ENCODE measurements around the gene PPCDC.

PPCDC gene

DNA sequence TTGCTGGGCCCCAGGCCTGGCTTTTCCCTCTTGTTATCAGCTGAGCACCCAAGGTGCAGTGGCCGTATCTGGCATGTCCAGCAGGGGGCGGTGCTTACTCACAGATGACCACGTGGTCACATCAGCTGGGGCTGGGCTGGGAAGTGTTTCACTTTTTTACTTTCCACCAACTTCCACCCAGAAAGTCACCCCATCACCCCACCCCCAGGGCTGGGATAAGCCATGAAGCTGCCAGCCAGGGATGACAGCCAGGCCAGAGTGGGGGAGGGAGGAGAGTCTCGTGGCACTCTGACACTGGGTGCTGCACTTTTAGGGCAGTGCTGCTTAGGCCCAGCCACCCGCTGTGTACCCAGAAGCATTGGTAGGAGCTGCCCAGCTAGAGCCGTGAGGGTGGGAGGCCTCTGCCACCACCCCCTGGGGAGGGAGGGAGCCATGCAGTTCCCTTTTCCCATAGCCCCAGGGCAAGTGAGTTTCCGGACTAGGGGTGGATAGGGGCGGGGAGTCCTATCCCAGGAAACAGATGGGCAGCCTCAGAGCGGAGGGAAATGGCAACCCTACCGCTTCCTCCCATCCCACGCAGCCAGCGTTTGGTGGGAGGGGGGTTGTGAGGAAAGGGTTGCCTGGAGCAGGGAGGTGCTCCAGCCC is 6.1 kb downstream of the PPCDC start:
- peak; percentile 59 for DNase-seq (ENCODE audit: low read depth)
- in situ Hi-C loops (cut with HindIII; ENCODE audit: low sequenced_read_pairs), result no loop called here
- no peak overlapping the region for H3K4me3 ChIP-seq (ENCODE audit: low read depth, low read length)
- TF ChIP-seq, protein P1, sequence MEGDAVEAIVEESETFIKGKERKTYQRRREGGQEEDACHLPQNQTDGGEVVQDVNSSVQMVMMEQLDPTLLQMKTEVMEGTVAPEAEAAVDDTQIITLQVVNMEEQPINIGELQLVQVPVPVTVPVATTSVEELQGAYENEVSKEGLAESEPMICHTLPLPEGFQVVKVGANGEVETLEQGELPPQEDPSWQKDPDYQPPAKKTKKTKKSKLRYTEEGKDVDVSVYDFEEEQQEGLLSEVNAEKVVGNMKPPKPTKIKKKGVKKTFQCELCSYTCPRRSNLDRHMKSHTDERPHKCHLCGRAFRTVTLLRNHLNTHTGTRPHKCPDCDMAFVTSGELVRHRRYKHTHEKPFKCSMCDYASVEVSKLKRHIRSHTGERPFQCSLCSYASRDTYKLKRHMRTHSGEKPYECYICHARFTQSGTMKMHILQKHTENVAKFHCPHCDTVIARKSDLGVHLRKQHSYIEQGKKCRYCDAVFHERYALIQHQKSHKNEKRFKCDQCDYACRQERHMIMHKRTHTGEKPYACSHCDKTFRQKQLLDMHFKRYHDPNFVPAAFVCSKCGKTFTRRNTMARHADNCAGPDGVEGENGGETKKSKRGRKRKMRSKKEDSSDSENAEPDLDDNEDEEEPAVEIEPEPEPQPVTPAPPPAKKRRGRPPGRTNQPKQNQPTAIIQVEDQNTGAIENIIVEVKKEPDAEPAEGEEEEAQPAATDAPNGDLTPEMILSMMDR (IDR thresholded peaks at IDR 0.05; ENCODE audit: low read depth, low read length, missing control alignments), result peak; percentile 86

GRCh38 chr15:75030023-75030413 is 6.6 kb downstream of the PPCDC start:
- TF ChIP-seq, protein P1 (IDR thresholded peaks at IDR 0.05; ENCODE audit: low read depth, low read length, missing control alignments), result no peak
- no peak for DNase-seq (ENCODE audit: low read depth)
- no peak overlapping the region for H3K4me3 ChIP-seq (ENCODE audit: low read depth, low read length)
- in situ Hi-C loops (cut with HindIII; ENCODE audit: low sequenced_read_pairs), result no loop called here

DNA sequence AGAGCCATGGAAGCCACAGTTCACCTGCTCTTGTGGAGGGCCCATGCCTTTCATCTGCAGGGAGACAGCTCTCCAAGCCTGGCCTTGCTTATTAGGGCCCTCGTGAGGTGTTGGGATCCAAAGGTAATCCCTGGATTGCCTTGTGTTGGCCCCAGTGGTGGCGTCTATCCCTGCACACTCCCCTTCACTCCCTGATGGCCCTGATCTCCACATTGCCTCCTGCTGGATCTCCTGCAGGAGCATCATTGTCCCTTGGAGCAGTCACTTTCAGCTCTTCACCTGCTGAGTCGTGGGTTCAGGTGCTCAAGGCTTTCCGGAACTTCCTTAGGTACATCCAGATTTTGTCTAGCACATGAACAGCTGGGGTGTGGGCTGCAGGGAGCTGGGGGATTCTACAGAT is 7.0 kb downstream of the PPCDC start:
- in situ Hi-C loops (cut with HindIII; ENCODE audit: low sequenced_read_pairs), result no loop called here
- DNase-seq (ENCODE audit: low read depth), result no peak
- no peak overlapping the region for H3K4me3 ChIP-seq (ENCODE audit: low read depth, low read length)
- TF ChIP-seq, protein P1 (IDR thresholded peaks at IDR 0.05; ENCODE audit: low read depth, low read length, missing control alignments), result no peak

DNA sequence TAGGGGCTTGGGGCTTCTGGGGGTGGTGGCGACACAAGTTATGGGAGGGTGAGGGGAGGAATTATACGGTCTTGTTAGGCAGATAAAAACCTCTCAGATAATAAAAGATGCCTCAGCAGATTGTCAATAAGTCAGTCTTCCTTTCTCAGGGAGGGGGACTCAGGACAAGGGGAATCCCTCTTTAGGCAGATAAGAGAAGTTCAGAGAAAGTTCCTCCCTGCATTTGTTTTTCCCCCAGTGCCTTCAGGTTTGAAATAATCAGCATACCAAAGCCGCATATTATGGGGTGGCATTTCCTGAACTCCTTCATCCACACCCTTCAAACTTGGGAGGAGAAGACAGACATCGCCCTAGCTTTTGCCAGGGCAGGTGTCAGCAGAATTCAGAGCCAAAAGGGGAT is 8.5 kb downstream of the PPCDC start:
- in situ Hi-C loops (cut with HindIII; ENCODE audit: low sequenced_read_pairs), result no loop called here
- H3K4me3 ChIP-seq (ENCODE audit: low read depth, low read length), result no peak overlapping the region
- TF ChIP-seq, protein P1 (IDR thresholded peaks at IDR 0.05; ENCODE audit: low read depth, low read length, missing control alignments), result no peak
- no peak for DNase-seq (ENCODE audit: low read depth)

GRCh38 chr15:75032395-75032794 is 9.0 kb downstream of the PPCDC start:
- in situ Hi-C loops (cut with HindIII; ENCODE audit: low sequenced_read_pairs), result no loop called here
- no peak overlapping the region for H3K4me3 ChIP-seq (ENCODE audit: low read depth, low read length)
- no peak for DNase-seq (ENCODE audit: low read depth)
- TF ChIP-seq, protein P1 (IDR thresholded peaks at IDR 0.05; ENCODE audit: low read depth, low read length, missing control alignments), result no peak

DNA sequence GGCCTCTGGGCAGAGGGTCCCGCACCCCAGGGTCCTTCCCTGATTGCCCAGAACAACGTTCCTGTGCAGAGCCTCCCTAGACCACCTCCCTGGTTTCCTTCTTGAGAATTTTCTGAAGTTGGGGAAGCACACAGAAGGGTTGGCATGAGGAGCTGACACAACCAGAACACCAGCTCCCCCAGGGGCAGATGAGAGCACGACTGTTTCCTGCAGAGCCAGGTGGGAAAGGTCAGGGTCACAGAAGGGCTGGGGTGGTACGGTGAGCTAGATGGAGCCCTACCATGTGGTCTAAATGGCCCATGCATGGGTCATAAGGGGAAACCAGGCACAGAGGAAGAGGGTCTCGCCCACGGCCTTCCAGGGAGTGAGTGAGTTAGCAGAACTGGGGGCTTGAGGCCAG is 10.4 kb downstream of the PPCDC start:
- in situ Hi-C loops (cut with HindIII; ENCODE audit: low sequenced_read_pairs), result no loop called here
- H3K4me3 ChIP-seq (ENCODE audit: low read depth, low read length), result no peak overlapping the region
- DNase-seq (ENCODE audit: low read depth), result no peak
- TF ChIP-seq, protein P1 (IDR thresholded peaks at IDR 0.05; ENCODE audit: low read depth, low read length, missing control alignments), result no peak

All from astrocyte of the cerebellum (primary cell).